Neutrophil (primary cell): ENCODE results near the gene ATXN1.
A peak's percentile ranks its signal among the peaks of the same experiment; 100 is the strongest.

ENCODE experiments used
- H3K27ac ChIP-seq: fragments of 200-600 bp; sonication (generic); 2 replicates; pipeline ENCODE4 v1.5.1; 2016; ENCODE audit warnings: mild to moderate bottlenecking, moderate library complexity
- H3K27me3 ChIP-seq: fragments of 200-600 bp; sonication (generic); 2 replicates; pipeline ENCODE4 v1.6.0; 2016; ENCODE audit warnings: mild to moderate bottlenecking
- H3K36me3 ChIP-seq: fragments of 200-600 bp; sonication (generic); 2 replicates; pipeline ENCODE4 v1.5.1; 2017
- H3K4me1 ChIP-seq, 2 experiments: fragments of 200-600 bp in 1 of 2; sonication (generic) in 1 of 2; 1 replicate in 1 of 2; 2 replicates in 1 of 2; pipeline versions ENCODE4 v1.5.1 to v1.6.1; 2013 to 2016; ENCODE audit warnings: low read depth in 1 of 2, low read length in 1 of 2, mild to moderate bottlenecking in 1 of 2, moderate library complexity in 1 of 2; ENCODE audit not compliant: control insufficient read depth in 1 of 2, insufficient read depth in 1 of 2
- H3K4me3 ChIP-seq, 2 experiments: fragments of 200-600 bp in 1 of 2; sonication (generic) in 1 of 2; 1 replicate in 1 of 2; 2 replicates in 1 of 2; pipeline ENCODE4 v1.5.1; 2013 to 2016; ENCODE audit warnings: low read depth in 1 of 2, low read length in 1 of 2, mild to moderate bottlenecking in 1 of 2, moderate library complexity in 1 of 2
- H3K9me3 ChIP-seq: fragments of 200-600 bp; sonication (generic); 2 replicates; pipeline ENCODE4 v1.5.1; 2016
- CTCF ChIP-seq: fragments of 200-600 bp; sonication (generic); IDR thresholded peaks from 2 replicates; pipeline ENCODE4 v1.5.1; 2016; ENCODE audit warnings: antibody characterized with exemption

Gene ATXN1

GRCh38 chr6:16700202-16700915 is 60.9 kb downstream of the ATXN1 start:
- Histone ChIP-seq H3K4me3 (peak overlapping the region; percentile 48 to 55), H3K27me3 (no peaks in the 10 kb centered on the region), H3K27ac (peak overlapping the region; percentile 86), H3K4me1 (peaks cover 86 to 87% of the 10 kb centered on the region in 2 experiments), H3K36me3 (no peaks in the 10 kb centered on the region), H3K9me3 (no peaks in the 10 kb centered on the region)
- TF ChIP-seq CTCF: no peak

DNA sequence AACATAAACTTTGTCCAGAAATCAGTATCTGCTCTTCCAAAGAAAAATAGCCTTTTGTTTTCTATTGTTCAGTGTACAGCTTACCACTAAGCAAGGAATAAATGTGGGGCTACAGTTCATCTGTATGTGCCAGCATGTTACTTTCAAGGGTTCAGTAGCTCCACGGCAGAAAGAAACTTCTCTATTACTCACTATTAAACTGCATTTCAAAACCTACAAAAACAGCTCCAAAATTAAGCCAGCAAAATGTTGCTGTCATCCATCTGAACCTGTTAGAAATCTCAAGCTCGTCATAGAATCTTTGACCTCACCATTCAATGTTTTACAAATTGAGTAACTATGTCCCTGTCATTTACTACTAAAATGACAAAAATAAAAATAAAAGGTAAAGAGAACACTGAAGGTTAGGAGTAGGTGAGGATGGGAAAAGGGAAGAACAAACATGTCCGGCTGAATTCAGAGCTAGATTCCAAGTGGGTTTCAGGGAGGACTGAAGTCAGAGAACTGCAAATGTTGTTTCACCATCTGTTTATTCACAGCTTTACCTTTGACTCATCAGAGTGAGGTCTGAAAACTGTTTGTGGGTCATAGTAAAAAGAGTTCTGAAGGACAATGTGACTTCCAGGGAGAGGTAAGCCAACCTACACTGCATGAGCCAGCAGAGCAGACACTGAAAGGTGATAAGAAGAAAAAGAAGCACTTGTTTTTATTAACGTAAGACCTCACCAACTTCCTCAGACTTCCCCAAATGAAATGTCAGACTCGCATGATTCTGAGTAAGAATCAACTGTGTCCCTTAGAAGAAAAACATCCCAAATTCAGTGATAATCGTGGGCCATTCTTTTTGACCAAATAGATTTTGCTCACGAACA is 62.0 kb downstream of the ATXN1 start:
- H3K27me3 ChIP-seq: no peaks in the 10 kb centered on the region
- no peaks in the 10 kb centered on the region for H3K36me3 ChIP-seq
- peak overlapping the region; percentile 86 for H3K27ac ChIP-seq
- H3K9me3 ChIP-seq: no peaks in the 10 kb centered on the region
- no peak for TF ChIP-seq CTCF
- H3K4me1 ChIP-seq: peaks cover 86 to 87% of the 10 kb centered on the region in 2 experiments
- H3K4me3 ChIP-seq: peak overlapping the region in 1 of 2 experiments; percentile 48

GRCh38 chr6:16698162-16698533 is 63.1 kb downstream of the ATXN1 start:
- H3K9me3 ChIP-seq: no peaks in the 10 kb centered on the region
- peak overlapping the region; percentile 86 for H3K27ac ChIP-seq
- H3K4me3 ChIP-seq: peak overlapping the region in 1 of 2 experiments; percentile 48
- H3K4me1 ChIP-seq: peaks cover 86 to 87% of the 10 kb centered on the region in 2 experiments
- H3K36me3 ChIP-seq: no peaks in the 10 kb centered on the region
- H3K27me3 ChIP-seq: no peaks in the 10 kb centered on the region
- TF ChIP-seq CTCF: no peak

- Histone ChIP-seq H3K9me3 (no peaks in the 10 kb centered on the region), H3K27me3 (no peaks in the 10 kb centered on the region), H3K4me3 (no peak overlapping the region), H3K27ac (peak overlapping the region; percentile 90), H3K4me1 (peaks cover 87 to 90% of the 10 kb centered on the region in 2 experiments), H3K36me3 (no peaks in the 10 kb centered on the region)
- TF ChIP-seq CTCF: no peak
These were observed 63.7 kb downstream of the ATXN1 start for GRCh38 chr6:16697437-16698161.

DNA sequence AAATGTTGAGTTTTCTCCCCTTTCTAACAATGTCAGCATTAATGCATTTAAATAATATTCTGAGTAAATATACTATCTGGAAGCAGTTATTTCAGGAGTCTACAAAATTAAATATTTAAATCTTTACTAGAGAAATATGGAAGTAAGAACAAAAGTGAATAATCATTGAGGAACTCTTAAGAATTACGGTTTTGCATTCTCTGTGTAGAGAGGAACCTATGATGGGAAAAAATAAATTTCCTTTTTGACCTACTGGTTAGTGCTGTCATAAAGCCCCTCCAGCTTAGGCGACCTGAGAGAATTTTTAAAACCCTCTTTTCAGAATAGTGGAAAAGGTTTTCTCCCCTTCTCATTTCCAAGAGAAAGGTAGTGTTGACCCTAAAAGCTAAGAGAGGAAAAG is 64.8 kb downstream of the ATXN1 start:
- Histone ChIP-seq H3K9me3 (no peaks in the 10 kb centered on the region), H3K4me1 (peaks cover 91 to 98% of the 10 kb centered on the region in 2 experiments), H3K4me3 (no peak overlapping the region), H3K27ac (peak overlapping the region; percentile 90), H3K27me3 (no peaks in the 10 kb centered on the region), H3K36me3 (no peaks in the 10 kb centered on the region)
- no peak for TF ChIP-seq CTCF
